ENCODE data around the gene ARMC5.

DNA sequence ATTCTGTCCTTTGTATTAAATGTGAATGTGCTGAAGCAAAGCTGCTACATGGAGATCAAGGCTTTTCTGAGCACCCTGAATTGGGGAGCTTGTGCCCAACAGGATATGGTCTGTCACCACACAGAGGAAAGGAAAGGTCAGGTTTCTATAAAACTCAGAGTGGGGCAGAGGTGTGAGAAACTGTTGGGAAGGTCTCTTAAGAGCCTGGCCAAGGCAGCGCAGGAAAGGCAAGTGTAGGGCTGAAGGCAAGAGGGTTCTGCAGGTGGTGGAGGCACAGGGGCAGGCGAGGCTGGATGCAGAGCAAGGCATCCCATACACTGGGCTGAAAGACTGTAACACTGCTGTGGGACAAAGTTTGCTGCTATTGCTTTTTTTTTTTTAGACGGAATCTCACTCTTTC lies 39.3 kb upstream of the ARMC5 start:
- TF ChIP-seq, protein P1, sequence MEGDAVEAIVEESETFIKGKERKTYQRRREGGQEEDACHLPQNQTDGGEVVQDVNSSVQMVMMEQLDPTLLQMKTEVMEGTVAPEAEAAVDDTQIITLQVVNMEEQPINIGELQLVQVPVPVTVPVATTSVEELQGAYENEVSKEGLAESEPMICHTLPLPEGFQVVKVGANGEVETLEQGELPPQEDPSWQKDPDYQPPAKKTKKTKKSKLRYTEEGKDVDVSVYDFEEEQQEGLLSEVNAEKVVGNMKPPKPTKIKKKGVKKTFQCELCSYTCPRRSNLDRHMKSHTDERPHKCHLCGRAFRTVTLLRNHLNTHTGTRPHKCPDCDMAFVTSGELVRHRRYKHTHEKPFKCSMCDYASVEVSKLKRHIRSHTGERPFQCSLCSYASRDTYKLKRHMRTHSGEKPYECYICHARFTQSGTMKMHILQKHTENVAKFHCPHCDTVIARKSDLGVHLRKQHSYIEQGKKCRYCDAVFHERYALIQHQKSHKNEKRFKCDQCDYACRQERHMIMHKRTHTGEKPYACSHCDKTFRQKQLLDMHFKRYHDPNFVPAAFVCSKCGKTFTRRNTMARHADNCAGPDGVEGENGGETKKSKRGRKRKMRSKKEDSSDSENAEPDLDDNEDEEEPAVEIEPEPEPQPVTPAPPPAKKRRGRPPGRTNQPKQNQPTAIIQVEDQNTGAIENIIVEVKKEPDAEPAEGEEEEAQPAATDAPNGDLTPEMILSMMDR (conservative IDR thresholded peaks at IDR 0.05): no peak
- no peak for TF ChIP-seq ZFX (IDR thresholded peaks at IDR 0.05)
